Kasumi-1 (cell line): ENCODE data around the gene PCF11.
"Not testable (repeated sequence)": the region's sequence is repeated elsewhere in the genome, so short reads cannot be mapped to it uniquely, and the experiment has no call there.

ENCODE experiments used
- DNase-seq, 2 experiments: peaks; one replicate each; lab custom pipeline; 2025; lab: John Stamatoyannopoulos, UW

Gene PCF11, protein sequence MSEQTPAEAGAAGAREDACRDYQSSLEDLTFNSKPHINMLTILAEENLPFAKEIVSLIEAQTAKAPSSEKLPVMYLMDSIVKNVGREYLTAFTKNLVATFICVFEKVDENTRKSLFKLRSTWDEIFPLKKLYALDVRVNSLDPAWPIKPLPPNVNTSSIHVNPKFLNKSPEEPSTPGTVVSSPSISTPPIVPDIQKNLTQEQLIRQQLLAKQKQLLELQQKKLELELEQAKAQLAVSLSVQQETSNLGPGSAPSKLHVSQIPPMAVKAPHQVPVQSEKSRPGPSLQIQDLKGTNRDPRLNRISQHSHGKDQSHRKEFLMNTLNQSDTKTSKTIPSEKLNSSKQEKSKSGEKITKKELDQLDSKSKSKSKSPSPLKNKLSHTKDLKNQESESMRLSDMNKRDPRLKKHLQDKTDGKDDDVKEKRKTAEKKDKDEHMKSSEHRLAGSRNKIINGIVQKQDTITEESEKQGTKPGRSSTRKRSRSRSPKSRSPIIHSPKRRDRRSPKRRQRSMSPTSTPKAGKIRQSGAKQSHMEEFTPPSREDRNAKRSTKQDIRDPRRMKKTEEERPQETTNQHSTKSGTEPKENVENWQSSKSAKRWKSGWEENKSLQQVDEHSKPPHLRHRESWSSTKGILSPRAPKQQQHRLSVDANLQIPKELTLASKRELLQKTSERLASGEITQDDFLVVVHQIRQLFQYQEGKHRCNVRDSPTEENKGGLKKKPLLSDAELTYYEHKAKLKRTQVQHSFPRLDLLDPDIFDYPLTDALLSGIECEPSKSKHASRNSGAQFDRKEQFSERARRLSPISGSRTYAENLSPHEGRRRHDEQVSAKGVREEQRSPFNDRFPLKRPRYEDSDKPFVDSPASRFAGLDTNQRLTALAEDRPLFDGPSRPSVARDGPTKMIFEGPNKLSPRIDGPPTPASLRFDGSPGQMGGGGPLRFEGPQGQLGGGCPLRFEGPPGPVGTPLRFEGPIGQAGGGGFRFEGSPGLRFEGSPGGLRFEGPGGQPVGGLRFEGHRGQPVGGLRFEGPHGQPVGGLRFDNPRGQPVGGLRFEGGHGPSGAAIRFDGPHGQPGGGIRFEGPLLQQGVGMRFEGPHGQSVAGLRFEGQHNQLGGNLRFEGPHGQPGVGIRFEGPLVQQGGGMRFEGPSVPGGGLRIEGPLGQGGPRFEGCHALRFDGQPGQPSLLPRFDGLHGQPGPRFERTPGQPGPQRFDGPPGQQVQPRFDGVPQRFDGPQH (N-terminal part only)

GRCh38 chr11:83156996-83157593, at the start of gene PCF11:
PCF11 (plus strand) TSS chr11:83157131; CDS start chr11:83157440, 309 bp downstream.
- no peak for DNase-seq

DNA sequence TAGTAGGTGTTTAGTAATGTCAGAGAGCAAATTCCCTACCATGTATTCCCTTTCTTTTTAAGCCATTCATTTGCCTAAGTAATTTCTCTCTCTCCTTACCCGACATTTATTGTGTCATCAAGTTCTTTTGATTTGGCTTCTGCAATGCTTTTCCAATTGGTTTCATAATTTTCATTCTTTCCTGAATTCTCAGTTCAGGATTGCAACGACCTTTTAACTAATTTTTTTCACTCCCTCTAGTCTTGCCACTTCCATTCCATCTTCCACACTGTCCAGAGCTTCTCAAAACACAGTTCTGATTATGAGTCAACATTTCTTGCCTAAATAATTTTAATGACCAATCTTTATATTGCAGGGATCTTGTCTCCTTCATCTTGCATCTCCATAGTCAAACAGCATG, 44.0 kb upstream of the PCF11 start:
- no peak for DNase-seq

DNA sequence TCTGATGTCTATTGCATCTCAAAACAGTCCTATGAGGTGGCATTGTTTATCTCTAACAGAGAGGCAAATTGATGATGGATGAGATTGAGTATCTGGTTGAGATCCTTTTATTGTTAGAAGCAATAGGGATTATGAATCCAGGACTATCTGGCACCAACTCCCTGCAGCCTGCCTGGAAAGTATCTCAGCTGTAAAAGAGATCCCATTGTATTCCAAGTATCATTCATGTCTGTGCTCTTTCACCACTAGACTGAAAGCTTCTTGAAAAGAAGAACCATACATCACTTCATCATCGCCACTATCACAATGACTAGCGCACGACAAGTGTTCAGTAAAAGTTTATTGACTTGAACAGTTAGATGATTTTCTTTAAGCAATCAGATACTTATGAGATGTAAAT, 41.9 kb upstream of the PCF11 start:
- DNase-seq, result no peak

DNA sequence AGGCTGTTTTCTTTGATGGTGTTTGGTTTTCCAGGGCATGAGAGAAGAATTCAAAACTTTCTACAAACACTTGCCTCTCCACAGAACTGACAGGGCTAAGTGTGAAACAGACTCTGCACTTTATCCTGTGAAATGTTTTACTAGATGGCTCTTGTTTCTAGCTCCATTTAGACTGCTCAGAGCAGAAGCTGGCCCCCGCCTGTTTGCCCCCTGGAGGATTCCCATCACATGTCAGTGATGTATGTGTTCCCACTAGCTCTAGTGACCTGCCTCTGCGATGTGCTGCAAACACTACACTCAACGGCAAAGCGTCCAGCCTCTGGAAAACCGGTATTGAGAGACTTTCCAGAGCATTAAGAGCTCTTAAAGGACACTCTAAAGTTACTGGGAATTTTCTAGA, 41.4 kb upstream of the PCF11 start:
- DNase-seq, result no peak

GRCh38 chr11:83116015-83116641, 40.8 kb upstream of the PCF11 start:
- DNase-seq, result no peak

DNA sequence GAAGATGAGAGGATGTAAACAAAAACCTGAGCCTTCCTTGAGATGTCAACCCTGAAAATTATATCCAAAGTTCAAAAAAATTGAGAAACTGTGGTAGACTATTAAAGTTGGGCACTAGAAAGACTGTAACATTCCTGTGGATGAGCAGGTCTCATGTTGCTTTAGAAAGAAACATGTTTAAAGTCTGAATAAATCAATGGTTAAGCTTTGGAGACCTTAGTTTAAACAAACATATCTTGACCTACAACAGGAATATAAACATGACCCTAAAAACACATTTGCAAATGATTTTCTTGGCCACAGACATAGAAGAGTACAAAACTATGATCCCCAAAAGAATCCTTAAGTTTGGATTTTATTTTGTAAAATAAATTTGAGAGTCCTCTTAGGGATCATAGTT, 38.1 kb upstream of the PCF11 start:
- no peak for DNase-seq

GRCh38 chr11:83119216-83119615, 37.7 kb upstream of the PCF11 start:
- DNase-seq, result no peak

DNA sequence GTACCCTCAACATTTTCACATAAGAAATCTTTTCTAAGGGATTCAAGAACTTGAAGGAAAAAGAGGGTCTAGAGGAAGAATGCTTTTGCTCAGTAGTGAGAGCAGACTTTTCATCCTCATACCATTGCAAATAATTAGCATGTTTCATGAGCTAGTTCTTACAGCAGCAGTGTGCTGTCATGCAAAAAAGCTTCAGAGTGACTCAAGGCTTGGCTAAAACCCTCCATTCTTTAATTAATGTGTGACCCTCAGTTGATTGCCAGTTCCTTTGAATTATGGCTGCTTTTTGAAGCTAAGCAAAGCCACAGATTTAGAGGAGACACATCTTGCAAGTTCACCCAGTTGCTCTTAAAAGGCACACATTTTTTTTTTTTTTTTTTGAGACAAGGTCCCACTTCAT, 36.6 kb upstream of the PCF11 start:
- no peak for DNase-seq

- no peak for DNase-seq
Observed at GRCh38 chr11:83122050-83122449, 34.9 kb upstream of the PCF11 start.

GRCh38 chr11:83122766-83123165, 34.2 kb upstream of the PCF11 start:
- no peak for DNase-seq

DNA sequence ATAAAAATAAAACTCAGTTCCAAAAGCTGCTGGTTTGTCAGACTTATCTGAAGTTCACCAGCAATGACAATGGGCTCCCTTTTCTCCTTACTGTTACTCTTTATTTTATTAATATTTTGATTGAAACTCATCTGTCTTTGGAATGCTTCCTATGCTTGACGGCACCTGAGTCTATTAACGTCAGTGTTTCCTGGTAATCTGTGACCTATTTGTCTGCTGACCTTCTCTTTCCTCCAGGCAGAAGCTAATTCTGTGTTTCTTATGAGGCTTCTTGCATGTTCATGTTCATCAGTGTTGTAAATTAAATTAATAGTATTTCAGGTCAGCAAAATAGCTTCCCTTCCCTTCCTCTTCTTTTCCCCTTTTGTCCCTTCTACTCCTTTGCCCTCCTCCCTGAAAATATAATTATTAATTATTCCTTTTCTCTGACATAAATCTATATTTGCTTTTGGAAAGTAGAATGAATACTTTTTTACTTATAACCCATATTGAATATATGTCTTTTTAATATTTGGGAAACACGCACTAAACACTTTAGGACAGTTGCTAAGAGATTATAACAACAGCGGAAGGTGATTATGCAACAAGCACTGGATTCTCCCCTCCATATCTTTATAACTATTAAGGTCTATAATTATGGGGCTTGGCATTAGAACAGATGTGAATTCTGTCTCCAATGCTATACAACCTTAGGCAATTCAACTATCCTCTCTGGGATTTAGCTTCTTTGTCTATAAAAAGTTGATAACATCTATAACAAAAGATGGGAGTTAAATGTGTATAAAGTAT, 32.1 kb upstream of the PCF11 start:
- DNase-seq, result no peak

- no peak for DNase-seq
Observed at GRCh38 chr11:83125577-83125976, 31.4 kb upstream of the PCF11 start.

DNA sequence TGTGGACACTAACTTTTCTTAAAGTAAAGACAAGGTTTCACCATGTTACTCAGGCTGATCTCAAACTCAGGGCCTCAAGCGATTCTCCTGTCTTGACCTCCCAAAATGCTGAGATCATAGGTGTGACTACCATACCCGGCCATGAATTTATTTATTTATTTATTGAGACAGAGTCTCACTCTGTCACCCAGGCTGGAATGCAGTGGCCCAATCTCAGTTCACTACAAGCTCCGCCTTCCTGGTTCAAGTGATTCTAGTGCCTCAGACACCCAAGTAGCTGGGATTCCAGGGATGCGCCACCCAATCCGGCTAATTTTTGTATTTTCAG, 29.7 kb upstream of the PCF11 start:
- DNase-seq, result no peak

DNA sequence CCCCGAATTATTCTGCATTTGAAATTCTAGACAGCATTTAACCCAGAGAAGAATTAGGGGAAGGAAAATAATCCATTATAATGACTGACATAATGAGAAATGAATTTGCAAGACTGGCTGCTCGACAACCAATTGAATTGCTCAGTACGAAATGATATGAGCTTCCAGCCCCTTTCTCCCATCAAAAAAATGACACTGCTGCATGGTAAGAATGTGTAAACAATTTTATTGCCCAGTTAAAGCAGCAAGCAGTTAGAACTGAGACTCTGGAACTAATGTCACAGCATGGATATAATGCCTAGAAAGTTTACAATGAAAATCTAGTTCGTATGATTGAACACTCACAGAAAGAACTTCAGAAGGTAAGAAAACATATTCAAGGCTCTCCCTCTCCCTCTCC, 24.7 kb upstream of the PCF11 start:
- no peak for DNase-seq

DNA sequence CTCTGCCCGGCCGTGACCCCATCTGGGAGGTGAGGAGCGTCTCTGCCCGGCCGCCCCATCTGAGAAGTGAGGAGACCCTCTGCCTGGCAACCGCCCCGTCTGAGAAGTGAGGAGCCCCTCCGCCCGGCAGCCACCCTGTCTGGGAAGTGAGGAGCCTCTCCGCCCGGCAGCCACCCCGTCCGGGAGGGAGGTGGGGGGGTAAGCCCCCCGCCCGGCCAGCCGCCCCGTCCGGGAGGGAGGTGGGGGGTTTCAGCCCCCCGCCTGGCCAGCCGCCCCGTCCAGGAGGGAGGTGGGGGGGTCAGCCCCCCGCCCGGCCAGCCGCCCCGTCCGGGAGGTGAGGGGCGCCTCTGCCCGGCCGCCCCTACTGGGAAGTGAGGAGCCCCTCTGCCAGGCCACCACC, 23.7 kb upstream of the PCF11 start:
- not testable (repeated sequence) for DNase-seq

DNA sequence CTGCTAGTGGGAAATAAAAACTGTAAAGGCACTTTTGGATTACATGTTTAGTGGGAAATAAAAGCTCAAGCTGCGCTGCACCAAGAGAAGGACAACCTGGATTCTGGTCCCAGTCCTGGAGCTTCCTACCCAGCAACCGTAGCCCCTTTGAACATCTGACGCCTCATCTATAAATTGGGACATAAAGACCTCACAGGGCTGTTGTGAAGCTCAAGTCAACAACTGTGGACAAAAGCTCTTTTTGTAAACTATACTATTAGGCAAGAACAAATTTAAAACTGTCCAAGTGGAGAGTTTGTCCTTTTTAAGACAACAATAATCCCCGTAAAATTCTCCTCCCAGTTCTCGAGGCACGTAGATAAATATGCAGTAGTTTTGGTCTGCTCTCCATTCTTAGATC, 17.6 kb upstream of the PCF11 start:
- no peak for DNase-seq

DNA sequence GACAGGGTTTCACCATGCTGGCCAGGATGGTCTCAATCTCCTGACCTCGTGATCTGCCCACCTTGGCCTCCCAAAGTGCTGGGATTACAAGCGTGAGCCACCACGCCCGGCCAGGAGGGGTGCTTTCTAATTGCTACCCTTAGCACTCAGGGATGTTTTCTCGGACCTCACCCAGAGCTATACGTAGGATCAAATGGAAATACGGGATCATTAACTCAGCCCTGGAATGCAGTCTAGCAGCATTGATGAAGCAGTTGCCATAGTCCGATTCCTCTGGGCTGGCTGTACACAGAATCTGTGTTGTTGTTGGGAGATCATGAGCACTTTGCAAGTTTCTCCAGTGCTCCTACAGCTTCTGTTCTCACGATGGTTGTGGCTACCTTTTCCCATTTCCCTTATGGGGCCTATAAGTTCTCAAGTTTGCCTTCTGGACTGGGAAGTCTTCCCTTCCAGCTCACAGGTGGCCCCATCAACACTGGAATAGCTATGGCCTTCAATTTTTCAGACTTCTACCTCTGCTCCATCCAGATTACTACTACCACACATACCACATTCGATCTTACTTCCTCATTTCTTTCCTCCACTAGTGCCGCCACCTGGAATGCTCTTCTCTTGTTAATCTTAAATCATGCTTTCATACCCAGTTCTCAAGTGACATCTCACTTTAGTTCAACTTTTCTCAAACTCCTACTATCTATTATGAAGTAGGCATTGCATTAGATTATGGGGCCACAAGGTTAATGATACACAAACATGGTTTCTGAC, 16.1 kb upstream of the PCF11 start:
- peak; percentile 67 to 68 for DNase-seq

GRCh38 chr11:83147895-83148294, 9.0 kb upstream of the PCF11 start:
- DNase-seq, result no peak

DNA sequence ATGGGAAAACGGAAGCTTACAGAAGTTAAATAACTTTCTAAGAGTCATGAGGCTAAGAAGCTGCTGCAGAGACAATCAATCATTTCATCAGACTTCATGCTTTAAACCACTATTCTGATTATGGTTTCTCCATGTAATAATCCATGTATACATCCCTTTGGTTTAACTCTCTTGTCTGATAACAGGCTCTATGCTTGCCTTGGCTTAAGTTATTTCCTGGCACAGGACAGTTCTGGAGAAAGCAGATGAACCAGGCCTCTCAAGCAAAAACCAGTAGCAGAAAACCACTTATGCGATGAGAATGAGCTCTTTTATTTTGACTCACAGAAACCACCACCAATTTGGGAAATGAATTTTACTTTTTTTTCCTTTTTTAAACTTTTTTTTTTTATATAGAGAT, 6.5 kb upstream of the PCF11 start:
- DNase-seq, result no peak
